ENCODE data around the gene ARPP21.
A peak's percentile ranks its signal among the peaks of the same experiment; 100 is the strongest.
"Not testable (repeated sequence)": the region's sequence is repeated elsewhere in the genome, so short reads cannot be mapped to it uniquely, and the experiment has no call there.

The ARPP21 gene

DNA sequence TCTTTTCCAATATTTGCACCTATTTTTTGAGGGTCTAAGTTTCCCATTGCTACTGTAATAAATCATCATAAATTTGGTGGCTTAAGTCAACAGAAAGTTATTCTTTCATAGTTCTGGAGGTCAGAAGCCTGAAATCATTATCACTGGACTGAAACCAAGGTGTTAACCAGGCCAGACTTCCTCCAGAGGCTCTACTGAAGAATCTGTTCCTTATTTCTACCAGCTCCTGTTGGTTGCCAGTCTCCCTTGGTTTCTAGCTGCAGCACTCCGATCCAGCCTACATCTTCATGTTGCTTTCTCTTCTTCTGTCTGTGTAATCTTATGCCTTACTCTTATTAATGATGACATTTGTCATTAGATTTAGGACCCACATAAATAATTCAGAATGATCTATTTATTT, 22.0 kb upstream of the ARPP21 start:
- Histone ChIP-seq H3K4me2 (ENCODE audit: low read depth, low read length, poor library complexity, severe bottlenecking) (no peak overlapping the region), H3F3A (ENCODE audit: low read depth) (no peaks in the 10 kb centered on the region), H3K27me3 (ENCODE audit: insufficient read depth, low read length, poor library complexity, severe bottlenecking) (no peaks in the 10 kb centered on the region), H2AFZ (ENCODE audit: low read length) (no peak overlapping the region), H3K9me2 (replicated peaks; ENCODE audit: low read depth, low read length) (no peaks in the 10 kb centered on the region), H3K9ac (ENCODE audit: low read depth, low read length, poor library complexity, severe bottlenecking) (no peak overlapping the region), H3K4me3 (ENCODE audit: low read length, poor library complexity, severe bottlenecking) (no peak overlapping the region), H3K4me1 (ENCODE audit: insufficient read depth, low read length, poor library complexity, severe bottlenecking) (peaks cover 15% of the 10 kb centered on the region), H3K79me2 (ENCODE audit: insufficient read depth, low read length) (no peaks in the 10 kb centered on the region), H4K20me1 (ENCODE audit: insufficient read depth, low read length, poor library complexity, severe bottlenecking) (no peaks in the 10 kb centered on the region), H3K36me3 (ENCODE audit: insufficient read depth, low read length) (no peaks in the 10 kb centered on the region), H3K9me3 (ENCODE audit: insufficient read depth, low read depth, low read length) (no peaks in the 10 kb centered on the region)
- TF ChIP-seq CTCF (conservative IDR thresholded peaks at IDR 0.05; ENCODE audit: low read length) (no peak), EZH2phosphoT487 (IDR thresholded peaks at IDR 0.05; ENCODE audit: borderline replicate concordance) (no peak)

- H3K36me3 ChIP-seq (ENCODE audit: insufficient read depth, low read length); H3K9ac ChIP-seq (ENCODE audit: low read depth, low read length, poor library complexity, severe bottlenecking); H3K9me2 ChIP-seq (replicated peaks; ENCODE audit: low read depth, low read length); H3K27me3 ChIP-seq (ENCODE audit: insufficient read depth, low read length, poor library complexity, severe bottlenecking); H3F3A ChIP-seq (ENCODE audit: low read depth); H3K79me2 ChIP-seq (ENCODE audit: insufficient read depth, low read length); H3K4me3 ChIP-seq (ENCODE audit: low read length, poor library complexity, severe bottlenecking); H4K20me1 ChIP-seq (ENCODE audit: insufficient read depth, low read length, poor library complexity, severe bottlenecking); H2AFZ ChIP-seq (ENCODE audit: low read length); H3K9me3 ChIP-seq (ENCODE audit: insufficient read depth, low read depth, low read length): not testable (repeated sequence)
- peaks cover 15% of the 10 kb centered on the region for H3K4me1 ChIP-seq (ENCODE audit: insufficient read depth, low read length, poor library complexity, severe bottlenecking)
- peak overlapping the region; percentile 43 for H3K4me2 ChIP-seq (ENCODE audit: low read depth, low read length, poor library complexity, severe bottlenecking)
Observed at GRCh38 chr3:35620238-35620637, 19.1 kb upstream of the ARPP21 start.

GRCh38 chr3:35624698-35625097, 14.6 kb upstream of the ARPP21 start:
- no peaks in the 10 kb centered on the region for H3F3A ChIP-seq (ENCODE audit: low read depth)
- H4K20me1 ChIP-seq (ENCODE audit: insufficient read depth, low read length, poor library complexity, severe bottlenecking) = no peaks in the 10 kb centered on the region
- no peaks in the 10 kb centered on the region for H3K79me2 ChIP-seq (ENCODE audit: insufficient read depth, low read length)
- H3K27me3 ChIP-seq (ENCODE audit: insufficient read depth, low read length, poor library complexity, severe bottlenecking) = no peaks in the 10 kb centered on the region
- no peak overlapping the region for H3K9ac ChIP-seq (ENCODE audit: low read depth, low read length, poor library complexity, severe bottlenecking)
- H3K36me3 ChIP-seq (ENCODE audit: insufficient read depth, low read length) = no peaks in the 10 kb centered on the region
- no peak overlapping the region for H2AFZ ChIP-seq (ENCODE audit: low read length)
- no peak overlapping the region for H3K4me3 ChIP-seq (ENCODE audit: low read length, poor library complexity, severe bottlenecking)
- TF ChIP-seq CTCF (conservative IDR thresholded peaks at IDR 0.05; ENCODE audit: low read length) (no peak), EZH2phosphoT487 (IDR thresholded peaks at IDR 0.05; ENCODE audit: borderline replicate concordance) (no peak)
- no peaks in the 10 kb centered on the region for H3K9me2 ChIP-seq (replicated peaks; ENCODE audit: low read depth, low read length)
- H3K4me1 ChIP-seq (ENCODE audit: insufficient read depth, low read length, poor library complexity, severe bottlenecking) = peaks cover 10% of the 10 kb centered on the region
- H3K4me2 ChIP-seq (ENCODE audit: low read depth, low read length, poor library complexity, severe bottlenecking) = no peak overlapping the region
- H3K9me3 ChIP-seq (ENCODE audit: insufficient read depth, low read depth, low read length) = no peaks in the 10 kb centered on the region

- H3K36me3 ChIP-seq (ENCODE audit: insufficient read depth, low read length) = no peaks in the 10 kb centered on the region
- peak overlapping the region; percentile 34 for H3K4me3 ChIP-seq (ENCODE audit: low read length, poor library complexity, severe bottlenecking)
- H3F3A ChIP-seq (ENCODE audit: low read depth) = no peaks in the 10 kb centered on the region; the same call in 1 of the 2 replicates
- no peaks in the 10 kb centered on the region for H3K9me3 ChIP-seq (ENCODE audit: insufficient read depth, low read depth, low read length)
- peak overlapping the region; percentile 71 for H2AFZ ChIP-seq (ENCODE audit: low read length)
- no peaks in the 10 kb centered on the region for H3K27me3 ChIP-seq (ENCODE audit: insufficient read depth, low read length, poor library complexity, severe bottlenecking)
- H3K4me2 ChIP-seq (ENCODE audit: low read depth, low read length, poor library complexity, severe bottlenecking) = peak overlapping the region; percentile 58
- H3K9ac ChIP-seq (ENCODE audit: low read depth, low read length, poor library complexity, severe bottlenecking) = peak overlapping the region; percentile 43
- H3K4me1 ChIP-seq (ENCODE audit: insufficient read depth, low read length, poor library complexity, severe bottlenecking) = peaks cover 33% of the 10 kb centered on the region
- no peaks in the 10 kb centered on the region for H3K79me2 ChIP-seq (ENCODE audit: insufficient read depth, low read length)
- no peak for TF ChIP-seq EZH2phosphoT487 (IDR thresholded peaks at IDR 0.05; ENCODE audit: borderline replicate concordance)
- TF ChIP-seq CTCF (conservative IDR thresholded peaks at IDR 0.05; ENCODE audit: low read length) = no peak
- H4K20me1 ChIP-seq (ENCODE audit: insufficient read depth, low read length, poor library complexity, severe bottlenecking) = no peaks in the 10 kb centered on the region
- no peaks in the 10 kb centered on the region for H3K9me2 ChIP-seq (replicated peaks; ENCODE audit: low read depth, low read length)
Observed at GRCh38 chr3:35633332-35634124, 5.8 kb upstream of the ARPP21 start.

All from Loucy (cell line).